ENCODE data around the gene SYNGR3. TPM values are rescaled to one million over a fixed set of nuclear protein-coding genes. Genes with fewer than 3 reads are reported as not detected.
"Not testable (repeated sequence)": the region's sequence is repeated elsewhere in the genome, so short reads cannot be mapped to it uniquely, and the experiment has no call there.

Gene SYNGR3
- total RNA-seq, 2 experiments from 2014 or later, result 1.3 to 1.9 TPM

DNA sequence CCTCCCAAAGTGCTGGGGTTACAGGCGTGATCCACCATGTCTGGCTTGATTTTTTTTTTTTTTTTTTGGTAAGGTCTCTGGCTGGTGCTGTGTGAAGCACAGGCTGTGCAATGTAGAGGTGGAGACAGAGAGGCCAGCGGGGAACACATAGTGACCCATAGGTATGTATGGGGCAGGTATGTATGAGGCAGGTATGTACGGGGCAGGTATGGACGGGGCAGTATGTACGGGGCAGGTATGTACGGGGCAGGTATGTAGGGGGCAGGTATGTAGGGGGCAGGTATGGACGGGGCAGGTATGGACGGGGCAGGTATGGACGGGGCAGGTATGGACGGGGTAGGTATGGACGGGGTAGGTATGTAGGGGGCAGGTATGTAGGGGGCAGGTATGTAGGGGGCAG is 40.3 kb upstream of the SYNGR3 start:
- CTCF ChIA-PET, result interaction anchor here (0.6 kb wide), 1 partner anchor 145 kb away, joined by 5 read pairs; no protein-coding TSS in a partner anchor
- Mint-ChIP-seq H3K27ac (no peak overlapping the region), H3K36me3 (ENCODE audit: low read depth) (no peaks in the 10 kb centered on the region), H3K27me3 (peaks cover 2% of the 10 kb centered on the region), H3K4me1 (peaks cover under 1% of the 10 kb centered on the region), H3K9me3 (no peaks in the 10 kb centered on the region), H3K4me3 (no peak overlapping the region)
- DNase-seq, result no peak
- POLR2A ChIA-PET, result no interaction called here

DNA sequence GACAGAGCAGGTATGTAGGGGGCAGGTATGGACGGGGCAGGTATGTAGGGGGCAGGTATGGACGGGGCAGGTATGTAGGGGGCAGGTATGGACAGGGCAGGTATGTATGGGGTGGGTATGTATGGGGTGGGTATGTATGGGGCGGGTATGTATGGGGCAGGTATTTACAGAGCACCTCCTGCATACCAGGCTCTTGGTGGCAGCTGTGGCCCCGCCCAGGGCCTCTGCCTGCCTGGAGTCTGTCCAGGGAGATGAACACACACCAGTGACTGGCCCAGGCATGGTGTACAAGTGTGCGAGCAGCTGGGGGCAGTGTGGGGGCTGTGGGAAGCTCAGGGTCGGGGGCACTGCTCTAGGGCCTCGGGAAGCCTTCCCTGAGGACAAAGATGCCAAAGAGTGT is 39.7 kb upstream of the SYNGR3 start:
- no peak for DNase-seq
- ChIA-PET CTCF (interaction anchor here (1.3 kb wide), 1 partner anchor 9 kb away, joined by 6 read pairs; the partner anchor contains the start of gene NDUFB10), POLR2A (no interaction called here)
- Mint-ChIP-seq H3K27me3 (peaks cover 2% of the 10 kb centered on the region), H3K4me3 (no peak overlapping the region), H3K27ac (no peak overlapping the region), H3K36me3 (ENCODE audit: low read depth) (no peaks in the 10 kb centered on the region), H3K4me1 (no peaks in the 10 kb centered on the region), H3K9me3 (no peaks in the 10 kb centered on the region)

GRCh38 chr16:1950559-1950958 is 39.2 kb upstream of the SYNGR3 start:
- ChIA-PET POLR2A (no interaction called here), CTCF (interaction anchor here (1.3 kb wide), 1 partner anchor 9 kb away, joined by 6 read pairs; the partner anchor contains the start of gene NDUFB10)
- Mint-ChIP-seq H3K27me3 (peaks cover 2% of the 10 kb centered on the region), H3K4me1 (no peaks in the 10 kb centered on the region), H3K9me3 (no peaks in the 10 kb centered on the region), H3K36me3 (ENCODE audit: low read depth) (no peaks in the 10 kb centered on the region), H3K4me3 (no peak overlapping the region), H3K27ac (no peak overlapping the region)
- DNase-seq, result no peak

DNA sequence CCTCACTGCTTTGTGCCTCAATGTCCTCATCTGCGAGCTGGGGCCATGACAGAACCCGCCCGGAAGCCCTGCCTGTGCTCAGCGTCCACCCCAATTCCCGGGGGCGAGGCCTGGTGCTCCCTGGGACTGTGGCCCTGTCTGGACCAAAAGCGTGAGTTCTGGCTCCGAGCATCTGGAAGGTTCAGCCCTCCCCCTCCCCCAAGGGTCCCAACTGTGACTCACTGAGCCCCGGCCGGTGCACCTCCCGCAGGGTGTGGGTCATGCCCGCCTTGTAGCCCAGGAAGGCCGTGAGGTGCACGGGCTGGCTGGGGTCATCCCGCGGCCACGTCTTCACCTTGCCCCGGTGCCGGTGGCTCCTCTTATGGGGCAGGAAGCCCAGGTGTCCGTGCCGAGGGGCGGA is 36.0 kb upstream of the SYNGR3 start:
- Mint-ChIP-seq H3K4me1 (no peaks in the 10 kb centered on the region), H3K27ac (no peak overlapping the region), H3K9me3 (no peaks in the 10 kb centered on the region), H3K4me3 (no peak overlapping the region), H3K27me3 (peaks cover 2% of the 10 kb centered on the region), H3K36me3 (ENCODE audit: low read depth) (no peaks in the 10 kb centered on the region)
- DNase-seq, result no peak
- ChIA-PET CTCF (no interaction called here), POLR2A (no interaction called here)

GRCh38 chr16:1957434-1958142 is 32.2 kb upstream of the SYNGR3 start:
- H3K36me3 Mint-ChIP-seq (ENCODE audit: low read depth), result peaks cover 17% of the 10 kb centered on the region
- H3K27me3 Mint-ChIP-seq, CTCF ChIA-PET, POLR2A ChIA-PET, H3K9me3 Mint-ChIP-seq, H3K27ac Mint-ChIP-seq, DNase-seq, H3K4me3 Mint-ChIP-seq: not testable (repeated sequence)
- peaks cover 28% of the 10 kb centered on the region for H3K4me1 Mint-ChIP-seq

DNA sequence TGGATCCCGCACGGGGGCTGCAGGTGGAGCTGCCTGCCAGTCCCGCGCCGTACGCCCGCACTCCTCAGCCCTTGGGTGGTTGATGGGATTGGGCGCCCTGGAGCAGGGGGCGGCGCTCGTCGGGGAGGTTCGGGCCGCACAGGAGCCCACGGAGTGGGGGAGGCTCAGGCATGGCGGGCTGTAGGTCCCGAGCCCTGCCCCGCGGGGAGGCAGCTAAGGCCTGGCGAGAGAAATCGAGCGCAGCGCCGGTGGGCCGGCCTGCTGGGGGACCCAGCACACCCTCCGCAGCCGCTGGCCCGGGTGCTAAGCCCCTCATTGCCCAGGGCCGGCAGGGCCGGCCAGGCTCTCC is 31.7 kb upstream of the SYNGR3 start:
- peaks cover 22% of the 10 kb centered on the region for H3K36me3 Mint-ChIP-seq (ENCODE audit: low read depth)
- H3K27me3 Mint-ChIP-seq, H3K9me3 Mint-ChIP-seq, DNase-seq, POLR2A ChIA-PET, H3K4me3 Mint-ChIP-seq, H3K27ac Mint-ChIP-seq: not testable (repeated sequence)
- CTCF ChIA-PET, result interaction anchor here (1.7 to 2.0 kb wide), 2 partner anchors 7 to 131 kb away, joined by 3 to 6 read pairs; partner anchors contain the start of genes FAHD1 and HAGH
- H3K4me1 Mint-ChIP-seq, result peaks cover 34% of the 10 kb centered on the region

GRCh38 chr16:1958715-1959268 is 31.0 kb upstream of the SYNGR3 start:
- peak overlapping the region; percentile 93 for H3K4me3 Mint-ChIP-seq
- H3K27me3 Mint-ChIP-seq, result no peaks in the 10 kb centered on the region
- H3K9me3 Mint-ChIP-seq, result no peaks in the 10 kb centered on the region
- no peak for DNase-seq
- ChIA-PET POLR2A (no interaction called here), CTCF (interaction anchor here (1.0 to 2.0 kb wide), 3 partner anchors 8 to 132 kb away, joined by 3 to 6 read pairs (median 4); partner anchors contain the start of genes FAHD1 and HAGH)
- H3K4me1 Mint-ChIP-seq, result peaks cover 41% of the 10 kb centered on the region
- H3K36me3 Mint-ChIP-seq (ENCODE audit: low read depth), result peaks cover 29% of the 10 kb centered on the region
- H3K27ac Mint-ChIP-seq, result peak overlapping the region; percentile 60

GRCh38 chr16:1959269-1960039 is 30.3 kb upstream of the SYNGR3 start, which contains the start of gene NDUFB10:
NDUFB10 (plus strand) TSS chr16:1959538; CDS start chr16:1959625, 87 bp downstream.
- Mint-ChIP-seq H3K27me3 (no peaks in the 10 kb centered on the region), H3K4me3 (peak within 1 kb of the TSS; percentile 93), H3K36me3 (ENCODE audit: low read depth) (peaks cover 34% of the 10 kb centered on the region), H3K27ac (peak within 1 kb of the TSS; percentile 93), H3K4me1 (peaks cover 43% of the 10 kb centered on the region), H3K9me3 (no peaks in the 10 kb centered on the region)
- ChIA-PET POLR2A (no interaction called here), CTCF (interaction anchor here (0.6 to 2.0 kb wide), 5 partner anchors 9 to 132 kb away, joined by 3 to 6 read pairs (median 3); partner anchors contain the start of genes FAHD1 and HAGH)
- DNase-seq, result peak; percentile 91

GRCh38 chr16:1960665-1961630 is 28.8 kb upstream of the SYNGR3 start:
- ChIA-PET CTCF (interaction anchor here (1.1 kb wide), 1 partner anchor 61 kb away, joined by 3 read pairs; no protein-coding TSS in a partner anchor), POLR2A (no interaction called here)
- no peak for DNase-seq
- Mint-ChIP-seq H3K9me3 (no peaks in the 10 kb centered on the region), H3K36me3 (ENCODE audit: low read depth) (peaks cover 40% of the 10 kb centered on the region), H3K27ac (peak overlapping the region; percentile 93), H3K27me3 (no peaks in the 10 kb centered on the region), H3K4me3 (peak overlapping the region; percentile 93), H3K4me1 (peaks cover 49% of the 10 kb centered on the region)

- Mint-ChIP-seq H3K27ac (peak overlapping the region; percentile 66), H3K4me1 (peaks cover 49% of the 10 kb centered on the region)
- CTCF ChIA-PET, result no interaction called here
These were observed 28.1 kb upstream of the SYNGR3 start for GRCh38 chr16:1961651-1962067.

GRCh38 chr16:1962161-1963153 is 27.3 kb upstream of the SYNGR3 start:
- H3K27me3 Mint-ChIP-seq, CTCF ChIA-PET, DNase-seq, POLR2A ChIA-PET, H3K9me3 Mint-ChIP-seq: not testable (repeated sequence)
- H3K36me3 Mint-ChIP-seq (ENCODE audit: low read depth), result peaks cover 40% of the 10 kb centered on the region
- H3K4me3 Mint-ChIP-seq, result peak overlapping the region; percentile 81
- peaks cover 49% of the 10 kb centered on the region for H3K4me1 Mint-ChIP-seq
- H3K27ac Mint-ChIP-seq, result peak overlapping the region; percentile 96

More at GRCh38 chr16:1961651-1962067, 28.1 kb upstream of the SYNGR3 start:
- no peak for DNase-seq
- peaks cover 40% of the 10 kb centered on the region for H3K36me3 Mint-ChIP-seq (ENCODE audit: low read depth)
- peak overlapping the region; percentile 81 for H3K4me3 Mint-ChIP-seq
- H3K9me3 Mint-ChIP-seq, result no peaks in the 10 kb centered on the region
- POLR2A ChIA-PET, result no interaction called here
- H3K27me3 Mint-ChIP-seq, result no peaks in the 10 kb centered on the region

All from activated CD4-positive, alpha-beta T cell treated with anti-CD3 and anti-CD28 coated beads, Interleukin-2, amount 10 ng/mL, durations not matched to agents 7 days and 5 days (primary cell).